DND-41 (cell line): ENCODE data around the gene ZBTB49.

Source experiments
- EZH2 ChIP-seq: IDR thresholded peaks from 3 replicates; pipeline ENCODE4 v1.6.1; 2012; ENCODE audit warnings: borderline replicate concordance, low read depth, mild to moderate bottlenecking, moderate library complexity, low read length, inconsistent platforms; ENCODE audit not compliant: severe bottlenecking
- TF ChIP-seq, protein P1 (sequence below): IDR thresholded peaks from 2 replicates; pipeline ENCODE4 v1.5.1; 2012; ENCODE audit warnings: borderline replicate concordance, low read length, moderate library complexity, mild to moderate bottlenecking; ENCODE audit not compliant: poor library complexity, severe bottlenecking; ENCODE audit errors: extremely low read depth

DNA sequence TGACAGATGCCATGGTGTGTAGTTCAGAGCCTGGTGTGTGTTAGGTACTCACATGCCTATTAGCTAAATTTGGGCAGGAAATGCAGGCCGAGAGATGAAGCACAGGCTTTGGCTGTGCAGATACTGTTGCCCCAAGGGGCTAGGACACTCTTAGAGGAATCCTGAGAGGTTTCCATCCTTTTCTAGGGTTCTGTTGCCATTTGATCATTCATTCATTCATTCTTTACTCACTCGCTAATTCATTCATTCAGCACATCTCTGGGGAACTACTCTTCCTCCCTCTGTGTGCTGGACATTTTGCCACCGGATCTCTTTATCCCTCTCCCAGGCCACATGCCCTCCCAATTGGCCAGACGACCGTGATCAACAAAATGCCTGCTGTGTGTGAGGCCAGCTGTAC lies 53.0 kb downstream of the ZBTB49 start:
- TF ChIP-seq, protein P1, sequence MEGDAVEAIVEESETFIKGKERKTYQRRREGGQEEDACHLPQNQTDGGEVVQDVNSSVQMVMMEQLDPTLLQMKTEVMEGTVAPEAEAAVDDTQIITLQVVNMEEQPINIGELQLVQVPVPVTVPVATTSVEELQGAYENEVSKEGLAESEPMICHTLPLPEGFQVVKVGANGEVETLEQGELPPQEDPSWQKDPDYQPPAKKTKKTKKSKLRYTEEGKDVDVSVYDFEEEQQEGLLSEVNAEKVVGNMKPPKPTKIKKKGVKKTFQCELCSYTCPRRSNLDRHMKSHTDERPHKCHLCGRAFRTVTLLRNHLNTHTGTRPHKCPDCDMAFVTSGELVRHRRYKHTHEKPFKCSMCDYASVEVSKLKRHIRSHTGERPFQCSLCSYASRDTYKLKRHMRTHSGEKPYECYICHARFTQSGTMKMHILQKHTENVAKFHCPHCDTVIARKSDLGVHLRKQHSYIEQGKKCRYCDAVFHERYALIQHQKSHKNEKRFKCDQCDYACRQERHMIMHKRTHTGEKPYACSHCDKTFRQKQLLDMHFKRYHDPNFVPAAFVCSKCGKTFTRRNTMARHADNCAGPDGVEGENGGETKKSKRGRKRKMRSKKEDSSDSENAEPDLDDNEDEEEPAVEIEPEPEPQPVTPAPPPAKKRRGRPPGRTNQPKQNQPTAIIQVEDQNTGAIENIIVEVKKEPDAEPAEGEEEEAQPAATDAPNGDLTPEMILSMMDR, result no peak
- TF ChIP-seq EZH2, result no peak
